GM12878 (cell line): ENCODE results near the gene SRA1. TPM values are rescaled to one million over a fixed set of nuclear protein-coding genes. Genes with fewer than 3 reads are reported as not detected.

ENCODE experiments used
- BACH1 ChIP-seq: fragments of 450-650 bp; IDR thresholded peaks from 2 replicates; pipeline ENCODE4 v1.6.1; 2017; ENCODE audit warnings: mild to moderate bottlenecking, borderline replicate concordance
- BCL11A ChIP-seq: IDR thresholded peaks from 2 replicates; pipeline ENCODE4 v1.6.1; 2011; ENCODE audit warnings: low read depth, low read length
- CEBPB ChIP-seq, 2 experiments: fragments of 150-350 bp in 1 of 2; IDR thresholded peaks; 2 replicates each; pipeline ENCODE4 v1.6.1; 2012 to 2014; ENCODE audit warnings: low read depth in 2 of 2, low read length in 2 of 2, borderline replicate concordance in 1 of 2, inconsistent platforms in 1 of 2
- CHD1 ChIP-seq: IDR thresholded peaks from 2 replicates; pipeline ENCODE4 v1.6.1; 2012; ENCODE audit warnings: low read depth, low read length, improper control_type of control experiment
- CHD4 ChIP-seq: fragments of 200-600 bp; sonication (generic); IDR thresholded peaks from 2 replicates; pipeline ENCODE4 v1.6.1; 2016; ENCODE audit warnings: mild to moderate bottlenecking
- EGR1 ChIP-seq, 2 experiments: IDR thresholded peaks; 1 replicate in 1 of 2; 2 replicates in 1 of 2; pipeline ENCODE4 v1.6.1; 2011 to 2012; ENCODE audit warnings: low read depth in 2 of 2, low read length in 2 of 2, borderline replicate concordance in 1 of 2, mild to moderate bottlenecking in 1 of 2, moderate library complexity in 1 of 2
- GABPA ChIP-seq: IDR thresholded peaks from 2 replicates; pipeline ENCODE4 v1.6.1; 2014; ENCODE audit warnings: antibody characterized with exemption, low read depth, mild to moderate bottlenecking, inconsistent platforms
- KDM1A ChIP-seq: fragments of 200-600 bp; sonication (generic); IDR thresholded peaks from 2 replicates; pipeline ENCODE4 v1.6.1; 2016; ENCODE audit warnings: borderline replicate concordance
- LARP7 ChIP-seq: fragments of 450-650 bp; IDR thresholded peaks from 2 replicates; pipeline ENCODE4 v1.6.1; 2017; ENCODE audit warnings: mild to moderate bottlenecking
- NBN ChIP-seq: fragments of 450-650 bp; IDR thresholded peaks from 2 replicates; pipeline ENCODE4 v1.6.1; 2016
- NFIC ChIP-seq: IDR thresholded peaks from 2 replicates; pipeline ENCODE4 v1.6.1; 2012; ENCODE audit warnings: low read depth, mild to moderate bottlenecking, inconsistent platforms, low read length, moderate library complexity
- RBBP5 ChIP-seq: fragments of 200-600 bp; sonication (generic); conservative IDR thresholded peaks from 2 replicates; pipeline ENCODE4 v1.6.1; 2016
- SREBF2 ChIP-seq: IDR thresholded peaks from 2 replicates; pipeline ENCODE4 v1.6.1; 2012; ENCODE audit warnings: mild to moderate bottlenecking, low read length
- SUZ12 ChIP-seq: fragments of 200-600 bp; sonication (generic); IDR thresholded peaks from one replicate; pipeline ENCODE4 v1.6.1; 2018; ENCODE audit warnings: antibody characterized with exemption, mild to moderate bottlenecking; ENCODE audit not compliant: unreplicated experiment
- TARDBP ChIP-seq: IDR thresholded peaks from 2 replicates; pipeline ENCODE4 v1.6.1; 2016; ENCODE audit warnings: borderline replicate concordance
- ZNF384 ChIP-seq: IDR thresholded peaks from 2 replicates; pipeline ENCODE4 v1.6.1; 2012; ENCODE audit warnings: low read depth, mild to moderate bottlenecking, low read length, improper control_type of control experiment, borderline replicate concordance
- ZNF622 ChIP-seq: fragments of 450-650 bp; IDR thresholded peaks from 2 replicates; pipeline ENCODE4 v1.6.1; 2017; ENCODE audit warnings: mild to moderate bottlenecking, inconsistent platforms
- ZZZ3 ChIP-seq: IDR thresholded peaks from 2 replicates; pipeline ENCODE4 v1.6.1; 2011; ENCODE audit warnings: low read depth; ENCODE audit not compliant: control insufficient read depth, insufficient read length
- polyA plus RNA-seq, 11 experiments: library from polyadenylated mRNA; depleted of rRNA in 4 of 11; unstranded in 6 of 11; stranded (reverse) in 5 of 11; fragments of >200 nt; fragmentation: Nextera tagmentation in 4 of 11; fragmentation: Illumina TruSeq in 1 of 11; extraction: Ambion mirVana in 4 of 11; extraction: Trizol in 1 of 11; gene quantifications; 1 replicate in 1 of 11; 2 replicates in 10 of 11; pipeline versions ENCODE4 v1.2.1 to v1.2.3, GENCODE V29; 2011 to 2016; ENCODE audit warnings: inconsistent platforms in 2 of 11, missing spikeins in 2 of 11, low read depth in 1 of 11
- total RNA-seq, 4 experiments: library from RNA; depleted of rRNA in 3 of 4; stranded (reverse); fragments of >200 nt in 3 of 4; fragmentation: Illumina TruSeq in 1 of 4; extraction: Trizol in 1 of 4; gene quantifications; 2 replicates each; pipeline versions ENCODE4 v1.2.1 to v1.2.3, GENCODE V29; 2013 to 2021
- TF ChIP-seq, protein P1 (sequence below): fragments of 450-650 bp; formaldehyde crosslinking; IDR thresholded peaks from 2 replicates; pipeline ENCODE4 v1.5.0; 2022; ENCODE audit warnings: mild to moderate bottlenecking, missing genetic modification characterization
- TF ChIP-seq, protein P2 (sequence below): IDR thresholded peaks from 2 replicates; pipeline ENCODE4 v1.6.1; 2011; ENCODE audit warnings: borderline replicate concordance, low read depth, mild to moderate bottlenecking, moderate library complexity, low read length; ENCODE audit not compliant: insufficient read depth, poor library complexity, severe bottlenecking
- TF ChIP-seq, protein P3 (sequence below): fragments of 450-650 bp; IDR thresholded peaks from 2 replicates; pipeline ENCODE4 v1.6.1; 2018; ENCODE audit warnings: borderline replicate concordance, mild to moderate bottlenecking; ENCODE audit not compliant: partially characterized antibody
- TF ChIP-seq, protein P4 (sequence below): IDR thresholded peaks from 2 replicates; pipeline ENCODE4 v1.6.1; 2012; ENCODE audit warnings: low read depth, low read length, improper control_type of control experiment

The SRA1 gene
- total and polyA plus RNA-seq, 10 of the 15 experiments (the other 5 are each of a cell fraction or from before 2014, with no cell fraction given) = 35.3 to 127 (median 56.1) TPM

DNA sequence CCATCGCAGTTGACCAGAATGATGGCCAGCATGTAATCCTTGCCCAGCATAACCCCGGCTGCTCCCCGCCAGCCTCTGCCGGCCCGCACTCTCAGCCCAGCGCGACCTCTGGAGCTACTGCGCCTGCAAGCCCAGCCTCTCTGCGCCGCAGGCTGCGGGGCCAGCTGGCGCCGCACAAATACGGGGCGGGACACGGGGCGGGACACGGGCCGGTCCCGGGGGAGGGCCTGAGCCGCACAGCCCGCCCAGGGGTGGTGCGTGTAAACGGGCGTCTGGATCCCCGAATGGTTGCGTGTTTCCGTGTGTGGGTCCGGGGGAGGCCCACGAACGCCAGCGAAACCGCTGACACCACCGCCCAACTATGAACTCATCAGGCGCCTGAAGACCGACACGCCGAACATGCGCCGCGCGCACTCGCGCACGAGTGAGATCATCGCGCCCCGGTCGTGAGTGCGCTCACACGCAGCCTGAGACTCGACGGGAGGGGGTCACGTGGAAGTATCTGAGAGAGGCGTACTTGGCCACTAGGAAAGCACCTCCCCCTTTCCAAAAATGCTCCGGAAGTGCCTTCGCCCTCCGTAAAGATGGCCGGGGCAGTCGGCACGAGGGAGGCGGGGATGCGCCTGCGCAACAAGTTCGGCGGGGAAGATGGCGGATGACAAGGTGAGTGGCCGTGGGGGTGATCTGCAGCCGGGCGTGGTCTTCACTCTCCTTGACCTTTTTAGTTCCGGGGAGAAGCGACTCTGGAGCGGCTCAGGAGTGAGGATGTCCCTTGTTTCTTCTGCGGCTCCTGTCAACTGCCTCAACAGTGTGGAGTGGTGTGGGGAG lies 7.1 kb upstream of the SRA1 start, which contains the start of the genes APBB3 and SLC35A4 (continued):
- TF ChIP-seq, protein P1, sequence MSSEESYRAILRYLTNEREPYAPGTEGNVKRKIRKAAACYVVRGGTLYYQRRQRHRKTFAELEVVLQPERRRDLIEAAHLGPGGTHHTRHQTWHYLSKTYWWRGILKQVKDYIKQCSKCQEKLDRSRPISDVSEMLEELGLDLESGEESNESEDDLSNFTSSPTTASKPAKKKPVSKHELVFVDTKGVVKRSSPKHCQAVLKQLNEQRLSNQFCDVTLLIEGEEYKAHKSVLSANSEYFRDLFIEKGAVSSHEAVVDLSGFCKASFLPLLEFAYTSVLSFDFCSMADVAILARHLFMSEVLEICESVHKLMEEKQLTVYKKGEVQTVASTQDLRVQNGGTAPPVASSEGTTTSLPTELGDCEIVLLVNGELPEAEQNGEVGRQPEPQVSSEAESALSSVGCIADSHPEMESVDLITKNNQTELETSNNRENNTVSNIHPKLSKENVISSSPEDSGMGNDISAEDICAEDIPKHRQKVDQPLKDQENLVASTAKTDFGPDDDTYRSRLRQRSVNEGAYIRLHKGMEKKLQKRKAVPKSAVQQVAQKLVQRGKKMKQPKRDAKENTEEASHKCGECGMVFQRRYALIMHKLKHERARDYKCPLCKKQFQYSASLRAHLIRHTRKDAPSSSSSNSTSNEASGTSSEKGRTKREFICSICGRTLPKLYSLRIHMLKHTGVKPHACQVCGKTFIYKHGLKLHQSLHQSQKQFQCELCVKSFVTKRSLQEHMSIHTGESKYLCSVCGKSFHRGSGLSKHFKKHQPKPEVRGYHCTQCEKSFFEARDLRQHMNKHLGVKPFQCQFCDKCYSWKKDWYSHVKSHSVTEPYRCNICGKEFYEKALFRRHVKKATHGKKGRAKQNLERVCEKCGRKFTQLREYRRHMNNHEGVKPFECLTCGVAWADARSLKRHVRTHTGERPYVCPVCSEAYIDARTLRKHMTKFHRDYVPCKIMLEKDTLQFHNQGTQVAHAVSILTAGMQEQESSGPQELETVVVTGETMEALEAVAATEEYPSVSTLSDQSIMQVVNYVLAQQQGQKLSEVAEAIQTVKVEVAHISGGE (CRISPR knock-in tag) = no peak
- peak; percentile 99 for TF ChIP-seq BACH1
- TF ChIP-seq ZNF384 = no peak
- TF ChIP-seq, protein P2, sequence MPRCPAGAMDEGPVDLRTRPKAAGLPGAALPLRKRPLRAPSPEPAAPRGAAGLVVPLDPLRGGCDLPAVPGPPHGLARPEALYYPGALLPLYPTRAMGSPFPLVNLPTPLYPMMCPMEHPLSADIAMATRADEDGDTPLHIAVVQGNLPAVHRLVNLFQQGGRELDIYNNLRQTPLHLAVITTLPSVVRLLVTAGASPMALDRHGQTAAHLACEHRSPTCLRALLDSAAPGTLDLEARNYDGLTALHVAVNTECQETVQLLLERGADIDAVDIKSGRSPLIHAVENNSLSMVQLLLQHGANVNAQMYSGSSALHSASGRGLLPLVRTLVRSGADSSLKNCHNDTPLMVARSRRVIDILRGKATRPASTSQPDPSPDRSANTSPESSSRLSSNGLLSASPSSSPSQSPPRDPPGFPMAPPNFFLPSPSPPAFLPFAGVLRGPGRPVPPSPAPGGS = peak; percentile 29
- peak in 1 of 2 experiments; percentile 86; a peak in 1 of 3 replicates for TF ChIP-seq EGR1 (IDR thresholded peaks at IDR 0.05; ENCODE audit: borderline replicate concordance in 1 of 2, low read depth in 2 of 2, low read length in 2 of 2)
- peak; percentile 77 for TF ChIP-seq GABPA
- TF ChIP-seq CHD4 = no peak; the same call in 1 of the 2 replicates
- TF ChIP-seq ZNF622 = no peak
- 0 out of 4 replicates have a peak, but pooled peaks of 1 of the 2 experiments have one; percentile 15 for TF ChIP-seq CEBPB (IDR thresholded peaks at IDR 0.05; ENCODE audit: borderline replicate concordance in 1 of 2, low read depth in 2 of 2, low read length in 2 of 2)
- no peak for TF ChIP-seq ZZZ3
- TF ChIP-seq KDM1A = no peak
- peak; percentile 97 for TF ChIP-seq NBN
- TF ChIP-seq, protein P3, sequence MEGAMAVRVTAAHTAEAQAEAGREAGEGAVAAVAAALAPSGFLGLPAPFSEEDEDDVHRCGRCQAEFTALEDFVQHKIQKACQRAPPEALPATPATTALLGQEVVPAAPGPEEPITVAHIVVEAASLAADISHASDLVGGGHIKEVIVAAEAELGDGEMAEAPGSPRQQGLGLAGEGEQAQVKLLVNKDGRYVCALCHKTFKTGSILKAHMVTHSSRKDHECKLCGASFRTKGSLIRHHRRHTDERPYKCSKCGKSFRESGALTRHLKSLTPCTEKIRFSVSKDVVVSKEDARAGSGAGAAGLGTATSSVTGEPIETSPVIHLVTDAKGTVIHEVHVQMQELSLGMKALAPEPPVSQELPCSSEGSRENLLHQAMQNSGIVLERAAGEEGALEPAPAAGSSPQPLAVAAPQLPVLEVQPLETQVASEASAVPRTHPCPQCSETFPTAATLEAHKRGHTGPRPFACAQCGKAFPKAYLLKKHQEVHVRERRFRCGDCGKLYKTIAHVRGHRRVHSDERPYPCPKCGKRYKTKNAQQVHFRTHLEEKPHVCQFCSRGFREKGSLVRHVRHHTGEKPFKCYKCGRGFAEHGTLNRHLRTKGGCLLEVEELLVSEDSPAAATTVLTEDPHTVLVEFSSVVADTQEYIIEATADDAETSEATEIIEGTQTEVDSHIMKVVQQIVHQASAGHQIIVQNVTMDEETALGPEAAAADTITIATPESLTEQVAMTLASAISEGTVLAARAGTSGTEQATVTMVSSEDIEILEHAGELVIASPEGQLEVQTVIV = no peak
- TF ChIP-seq, protein P4, sequence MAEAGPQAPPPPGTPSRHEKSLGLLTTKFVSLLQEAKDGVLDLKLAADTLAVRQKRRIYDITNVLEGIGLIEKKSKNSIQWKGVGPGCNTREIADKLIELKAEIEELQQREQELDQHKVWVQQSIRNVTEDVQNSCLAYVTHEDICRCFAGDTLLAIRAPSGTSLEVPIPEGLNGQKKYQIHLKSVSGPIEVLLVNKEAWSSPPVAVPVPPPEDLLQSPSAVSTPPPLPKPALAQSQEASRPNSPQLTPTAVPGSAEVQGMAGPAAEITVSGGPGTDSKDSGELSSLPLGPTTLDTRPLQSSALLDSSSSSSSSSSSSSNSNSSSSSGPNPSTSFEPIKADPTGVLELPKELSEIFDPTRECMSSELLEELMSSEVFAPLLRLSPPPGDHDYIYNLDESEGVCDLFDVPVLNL = no peak
- TF ChIP-seq SREBF2 = no peak
- no peak for TF ChIP-seq NFIC
- no peak for TF ChIP-seq BCL11A
- TF ChIP-seq RBBP5 = no peak
- TF ChIP-seq LARP7 = peak; percentile 26; the same call in 1 of the 2 replicates
- 0 out of 2 replicates have a peak, but pooled peaks have one; percentile 51 for TF ChIP-seq CHD1
- TF ChIP-seq TARDBP = peak; percentile 66; the same call in 1 of the 2 replicates
- no peak for TF ChIP-seq SUZ12
